Naive thymus-derived CD4-positive, alpha-beta T cell (primary cell): ENCODE measurements around the gene PKIG. TPM values are rescaled to one million over a fixed set of nuclear protein-coding genes. Genes with fewer than 3 reads are reported as not detected.
A peak's percentile ranks its signal among the peaks of the same experiment; 100 is the strongest.

Source experiments
- ATAC-seq: fragments of 150-1000 bp; cut with Tn5 transposase; 2 replicates; pipeline ENCODE4 v1.10.0; 2021; ENCODE audit warnings: mild to moderate bottlenecking, moderate library complexity
- CTCF ChIA-PET: fragments of 350-600 bp; sonication (Branson Sonifier 250); formaldehyde crosslinking; loops from one replicate; lab custom pipeline; 2021; ENCODE audit warnings: antibody characterized with exemption; lab: Charles Lee
- POLR2A ChIA-PET: fragments of 350-600 bp; sonication (Branson Sonifier 250); formaldehyde crosslinking; loops from one replicate; lab custom pipeline; 2021; ENCODE audit warnings: antibody characterized with exemption, inconsistent platforms; lab: Charles Lee
- DNase-seq, 9 donors: peaks; one replicate each; pipeline versions ENCODE4 v3.0.0 to v3.0.0-alpha.2; 2020 to 2022; ENCODE audit warnings: mixed read lengths in 1 of 9
- H3K27ac ChIP-seq: one replicate; pipeline ENCODE4 v1.7.0; 2013; ENCODE audit warnings: mild to moderate bottlenecking, low read depth, low read length, moderate library complexity
- H3K27me3 ChIP-seq, 2 donors: one replicate each; pipeline ENCODE4 v1.7.0; 2013; ENCODE audit warnings: low read length in 2 of 2, mild to moderate bottlenecking in 2 of 2, moderate library complexity in 2 of 2; ENCODE audit not compliant: control insufficient read depth in 2 of 2, insufficient read depth in 2 of 2
- H3K36me3 ChIP-seq, 3 experiments: 1 replicate in 2 of 3; 2 replicates in 1 of 3; pipeline ENCODE4 v1.7.0; 2013; ENCODE audit warnings: low read length in 3 of 3, mild to moderate bottlenecking in 3 of 3, moderate library complexity in 1 of 3; ENCODE audit not compliant: insufficient read depth in 3 of 3, control insufficient read depth in 2 of 3
- H3K4me1 ChIP-seq, 2 donors: one replicate each; pipeline ENCODE4 v1.7.0; 2013; ENCODE audit warnings: low read length in 2 of 2, mild to moderate bottlenecking in 2 of 2, moderate library complexity in 1 of 2; ENCODE audit not compliant: control insufficient read depth in 2 of 2, insufficient read depth in 2 of 2
- H3K4me3 ChIP-seq: 2 replicates; pipeline ENCODE4 v1.7.0; 2013; ENCODE audit warnings: mild to moderate bottlenecking, low read length
- H3K9me3 ChIP-seq, 3 experiments: 1 replicate in 2 of 3; 2 replicates in 1 of 3; pipeline ENCODE4 v1.7.0; 2013; ENCODE audit warnings: low read length in 3 of 3; ENCODE audit not compliant: control insufficient read depth in 2 of 3
- H3K27ac Mint-ChIP-seq, 9 donors: one replicate each; pipeline ENCODE4 v1.8.0; 2020 to 2022; ENCODE audit warnings: mixed read lengths in 9 of 9, mild to moderate bottlenecking in 8 of 9, moderate library complexity in 5 of 9, inconsistent platforms in 2 of 9
- H3K27me3 Mint-ChIP-seq, 5 donors: one replicate each; pipeline ENCODE4 v1.8.0; 2021 to 2022; ENCODE audit warnings: mixed read lengths in 5 of 5, mild to moderate bottlenecking in 1 of 5
- H3K36me3 Mint-ChIP-seq, 5 donors: one replicate each; pipeline ENCODE4 v1.8.0; 2020 to 2022; ENCODE audit warnings: mixed read lengths in 5 of 5, mild to moderate bottlenecking in 3 of 5, inconsistent platforms in 1 of 5
- H3K4me1 Mint-ChIP-seq, 7 donors: one replicate each; pipeline ENCODE4 v1.8.0; 2020 to 2022; ENCODE audit warnings: mixed read lengths in 7 of 7, mild to moderate bottlenecking in 3 of 7, inconsistent platforms in 1 of 7
- H3K4me3 Mint-ChIP-seq, 10 donors: one replicate each; pipeline ENCODE4 v1.8.0; 2020 to 2022; ENCODE audit warnings: mild to moderate bottlenecking in 10 of 10, mixed read lengths in 10 of 10, moderate library complexity in 6 of 10, inconsistent platforms in 2 of 10
- H3K9me3 Mint-ChIP-seq, 11 donors: one replicate each; pipeline ENCODE4 v1.8.0; 2020 to 2022; ENCODE audit warnings: mixed read lengths in 11 of 11, mild to moderate bottlenecking in 4 of 11, inconsistent platforms in 1 of 11, moderate library complexity in 1 of 11
- intact Hi-C, 2 donors: fragments of 100-400 bp; cut with micrococcal nuclease; formaldehyde crosslinking; loops; one replicate each; pipeline ENCODE4 v1.15.1; 2023
- polyA plus RNA-seq, 2 donors: library from polyadenylated mRNA; unstranded; fragments of 300-500 nt; fragmentation: Illumina TruSeq; gene quantifications; one replicate each; pipeline ENCODE4 v1.2.3, GENCODE V29; 2021
- total RNA-seq, 6 experiments: library from RNA in 5 of 6; stranded (reverse) in 5 of 6; gene quantifications; 1 replicate in 5 of 6; 2 replicates in 1 of 6; pipeline ENCODE4 v1.2.3 and lab custom pipeline; 2021 to 2026

Gene PKIG
- total and polyA plus RNA-seq, 7 experiments from 2014 or later: 1.9 to 6.0 (median 2.9) TPM

- Histone ChIP-seq H3K4me1 (peaks cover 0 to 26% of the 10 kb centered on the region in 2 donors), H3K9me3 (peaks cover 0 to 7% (median 0%) of the 10 kb centered on the region in 3 experiments), H3K27me3 (no peaks in the 10 kb centered on the region), H3K27ac (no peak overlapping the region), H3K4me3 (no peak overlapping the region), H3K36me3 (peaks cover 5 to 78% (median 18%) of the 10 kb centered on the region in 3 experiments)
- ChIA-PET POLR2A (interaction anchor here (10.9 kb wide), 1 partner anchor 25 kb away, joined by 122 read pairs; the partner anchor contains the start of gene ADA), CTCF (no interaction called here)
- H3K9me3 Mint-ChIP-seq: peaks cover 0 to 7% (median 0%) of the 10 kb centered on the region in 11 donors
- peaks cover 25 to 72% (median 55%) of the 10 kb centered on the region in 5 donors for H3K36me3 Mint-ChIP-seq
- DNase-seq: no peak
- no peaks in the 10 kb centered on the region for H3K27me3 Mint-ChIP-seq
- H3K4me1 Mint-ChIP-seq: peaks cover 17 to 42% (median 29%) of the 10 kb centered on the region in 7 donors
- intact Hi-C loops: no loop called here
- H3K4me3 Mint-ChIP-seq: no peak overlapping the region
- ATAC-seq: no peak
- peak overlapping the region in 6 of 9 donors; percentile 20 to 88 (median 60) for H3K27ac Mint-ChIP-seq
Observed at GRCh38 chr20:44621939-44622338, 39.6 kb downstream of the PKIG start.

- Mint-ChIP-seq H3K36me3 (peaks cover 25 to 79% (median 57%) of the 10 kb centered on the region in 5 donors), H3K4me3 (no peak overlapping the region), H3K27ac (peak overlapping the region in 1 of 9 donors; percentile 36), H3K27me3 (no peaks in the 10 kb centered on the region), H3K9me3 (peaks cover 0 to 7% (median 0%) of the 10 kb centered on the region in 11 donors), H3K4me1 (peaks cover 10 to 34% (median 25%) of the 10 kb centered on the region in 7 donors)
- Histone ChIP-seq H3K9me3 (peaks cover 0 to 7% (median 0%) of the 10 kb centered on the region in 3 experiments), H3K4me1 (peaks cover 0 to 19% of the 10 kb centered on the region in 2 donors), H3K4me3 (no peak overlapping the region), H3K36me3 (peaks cover 5 to 84% (median 18%) of the 10 kb centered on the region in 3 experiments), H3K27me3 (no peaks in the 10 kb centered on the region), H3K27ac (no peak overlapping the region)
- POLR2A ChIA-PET: interaction anchor here (10.9 kb wide), 1 partner anchor 24 kb away, joined by 122 read pairs; the partner anchor contains the start of gene ADA
- CTCF ChIA-PET: no interaction called here
- ATAC-seq (no peak), DNase-seq (no peak)
- intact Hi-C loops: no loop called here
Observed at GRCh38 chr20:44622501-44623270, 40.3 kb downstream of the PKIG start.

- ChIA-PET CTCF (interaction anchor here (0.6 kb wide), 1 partner anchor 463 kb away, joined by 3 read pairs; no protein-coding TSS in a partner anchor), POLR2A (interaction anchor here (0.6 kb wide), 1 partner anchor 64 kb away, joined by 3 read pairs; no protein-coding TSS in a partner anchor)
- Mint-ChIP-seq H3K4me1 (peaks cover 0 to 19% (median 11%) of the 10 kb centered on the region in 7 donors), H3K36me3 (peaks cover 25 to 81% (median 57%) of the 10 kb centered on the region in 5 donors), H3K9me3 (peaks cover 0 to 7% (median 0%) of the 10 kb centered on the region in 11 donors), H3K27ac (no peak overlapping the region), H3K27me3 (no peaks in the 10 kb centered on the region), H3K4me3 (no peak overlapping the region)
- Histone ChIP-seq H3K4me1 (peaks cover 0 to 4% of the 10 kb centered on the region in 2 donors), H3K9me3 (peaks cover 0 to 7% (median 0%) of the 10 kb centered on the region in 3 experiments), H3K27ac (no peak overlapping the region), H3K36me3 (peaks cover 5 to 94% (median 18%) of the 10 kb centered on the region in 3 experiments), H3K4me3 (no peak overlapping the region), H3K27me3 (no peaks in the 10 kb centered on the region)
- ATAC-seq (no peak), DNase-seq (no peak)
- intact Hi-C loops: no loop called here
Observed at GRCh38 chr20:44624152-44624551, 41.8 kb downstream of the PKIG start.

- no peaks in the 10 kb centered on the region for H3K27me3 ChIP-seq
- no peaks in the 10 kb centered on the region for H3K27me3 Mint-ChIP-seq
- no peak for ATAC-seq
- POLR2A ChIA-PET: no interaction called here
- peaks cover 5 to 94% (median 18%) of the 10 kb centered on the region in 3 experiments for H3K36me3 ChIP-seq
- peaks cover 0 to 7% (median 0%) of the 10 kb centered on the region in 11 donors for H3K9me3 Mint-ChIP-seq
- H3K36me3 Mint-ChIP-seq: peaks cover 20 to 77% (median 52%) of the 10 kb centered on the region in 5 donors
- DNase-seq: no peak
- CTCF ChIA-PET: interaction anchor here (0.6 to 1.1 kb wide), 3 partner anchors 22 to 464 kb away, joined by 3 read pairs; no protein-coding TSS in a partner anchor
- H3K27ac Mint-ChIP-seq: peak overlapping the region in 2 of 9 donors; percentile 2 to 48
- H3K4me3 Mint-ChIP-seq: no peak overlapping the region
- H3K4me1 ChIP-seq: no peaks in the 10 kb centered on the region
- peaks cover 0 to 7% (median 0%) of the 10 kb centered on the region in 3 experiments for H3K9me3 ChIP-seq
- intact Hi-C loops: no loop called here
- no peak overlapping the region for H3K27ac ChIP-seq
- H3K4me3 ChIP-seq: no peak overlapping the region
- H3K4me1 Mint-ChIP-seq: peaks cover 0 to 13% (median 6%) of the 10 kb centered on the region in 7 donors
Observed at GRCh38 chr20:44624743-44625271, 42.4 kb downstream of the PKIG start.

- H3K4me1 ChIP-seq: no peaks in the 10 kb centered on the region
- Mint-ChIP-seq H3K9me3 (peaks cover 0 to 7% (median 0%) of the 10 kb centered on the region in 11 donors), H3K4me1 (peaks cover 0 to 12% (median 4%) of the 10 kb centered on the region in 7 donors), H3K27me3 (no peaks in the 10 kb centered on the region), H3K27ac (no peak overlapping the region), H3K36me3 (peaks cover 16 to 76% (median 48%) of the 10 kb centered on the region in 5 donors), H3K4me3 (no peak overlapping the region)
- H3K9me3 ChIP-seq: peaks cover 0 to 7% (median 0%) of the 10 kb centered on the region in 3 experiments
- CTCF ChIA-PET: interaction anchor here (1.1 to 1.5 kb wide), 3 partner anchors 15 to 58 kb away, joined by 3 to 6 read pairs (median 3); no protein-coding TSS in a partner anchor
- intact Hi-C loops: no loop called here
- POLR2A ChIA-PET: interaction anchor here (1.4 kb wide), 1 partner anchor 8 kb away, joined by 3 read pairs; no protein-coding TSS in a partner anchor
- ATAC-seq (no peak), DNase-seq (no peak)
- no peaks in the 10 kb centered on the region for H3K27me3 ChIP-seq
- H3K27ac ChIP-seq: no peak overlapping the region
- H3K36me3 ChIP-seq: peaks cover 5 to 89% (median 18%) of the 10 kb centered on the region in 3 experiments
- no peak overlapping the region for H3K4me3 ChIP-seq
Observed at GRCh38 chr20:44625361-44625760, 43.0 kb downstream of the PKIG start.

GRCh38 chr20:44626278-44626677, 43.9 kb downstream of the PKIG start:
- Mint-ChIP-seq H3K4me1 (peaks cover 0 to 12% (median 4%) of the 10 kb centered on the region in 7 donors), H3K4me3 (no peak overlapping the region), H3K27me3 (no peaks in the 10 kb centered on the region), H3K27ac (peak overlapping the region in 4 of 9 donors; percentile 43 to 72 (median 60)), H3K9me3 (peaks cover 0 to 7% (median 0%) of the 10 kb centered on the region in 11 donors), H3K36me3 (peaks cover 14 to 69% (median 42%) of the 10 kb centered on the region in 5 donors)
- H3K9me3 ChIP-seq: peaks cover 0 to 7% (median 0%) of the 10 kb centered on the region in 3 experiments
- H3K27ac ChIP-seq: no peak overlapping the region
- DNase-seq: no peak
- ChIA-PET POLR2A (interaction anchor here (1.4 kb wide), 1 partner anchor 9 kb away, joined by 3 read pairs; no protein-coding TSS in a partner anchor), CTCF (interaction anchor here (1.5 kb wide), 1 partner anchor 16 kb away, joined by 6 read pairs; no protein-coding TSS in a partner anchor)
- H3K36me3 ChIP-seq: peaks cover 5 to 85% (median 18%) of the 10 kb centered on the region in 3 experiments
- no peaks in the 10 kb centered on the region for H3K27me3 ChIP-seq
- ATAC-seq: no peak
- no peak overlapping the region for H3K4me3 ChIP-seq
- intact Hi-C loops: no loop called here
- no peaks in the 10 kb centered on the region for H3K4me1 ChIP-seq
